ENCODE measurements around the gene CNTNAP5.

The CNTNAP5 gene

GRCh38 chr2:124171472-124172063 is 146.5 kb downstream of the CNTNAP5 start (continued):
- no peak for TF ChIP-seq ZNF8 (CRISPR knock-in tag; IDR thresholded peaks at IDR 0.05)

GRCh38 chr2:124178719-124179118 is 153.6 kb downstream of the CNTNAP5 start:
- TF ChIP-seq BACH2 (CRISPR knock-in tag; IDR thresholded peaks at IDR 0.05; ENCODE audit: borderline replicate concordance) (no peak), OSR1 (CRISPR knock-in tag; IDR thresholded peaks at IDR 0.05) (no peak), SNAI2 (CRISPR knock-in tag; IDR thresholded peaks at IDR 0.05) (no peak), ZNF565 (CRISPR knock-in tag; conservative IDR thresholded peaks at IDR 0.05; ENCODE audit: low read depth) (no peak), ZC3H10 (CRISPR knock-in tag; IDR thresholded peaks at IDR 0.05) (no peak), ISL1 (CRISPR knock-in tag; IDR thresholded peaks at IDR 0.05) (no peak), CREB5 (CRISPR knock-in tag; IDR thresholded peaks at IDR 0.05; ENCODE audit: low read depth) (no peak), ZFP3 (CRISPR knock-in tag; IDR thresholded peaks at IDR 0.05) (no peak)

GRCh38 chr2:124180635-124181034 is 155.5 kb downstream of the CNTNAP5 start:
- no peak for ATAC-seq

More at GRCh38 chr2:124178719-124179118, 153.6 kb downstream of the CNTNAP5 start:
- no peak for ATAC-seq

GRCh38 chr2:124186801-124187200 is 161.7 kb downstream of the CNTNAP5 start:
- no peak for TF ChIP-seq PPARA (CRISPR knock-in tag; IDR thresholded peaks at IDR 0.05; ENCODE audit: borderline replicate concordance)
- no peak for ATAC-seq

More at GRCh38 chr2:124180635-124181034, 155.5 kb downstream of the CNTNAP5 start:
- TF ChIP-seq ZFP3 (CRISPR knock-in tag; IDR thresholded peaks at IDR 0.05) (no peak), BACH2 (CRISPR knock-in tag; IDR thresholded peaks at IDR 0.05; ENCODE audit: borderline replicate concordance) (no peak), PPARA (CRISPR knock-in tag; IDR thresholded peaks at IDR 0.05; ENCODE audit: borderline replicate concordance) (no peak), OSR1 (CRISPR knock-in tag; IDR thresholded peaks at IDR 0.05) (no peak), ZFP30 (CRISPR knock-in tag; IDR thresholded peaks at IDR 0.05) (no peak), ISL1 (CRISPR knock-in tag; IDR thresholded peaks at IDR 0.05) (no peak), CSDC2 (CRISPR knock-in tag; IDR thresholded peaks at IDR 0.05) (no peak), ZC3H10 (CRISPR knock-in tag; IDR thresholded peaks at IDR 0.05) (no peak), POU6F1 (CRISPR knock-in tag; IDR thresholded peaks at IDR 0.05; ENCODE audit: borderline replicate concordance, low read depth) (no peak), ZNF565 (CRISPR knock-in tag; conservative IDR thresholded peaks at IDR 0.05; ENCODE audit: low read depth) (no peak), RARB (CRISPR knock-in tag; IDR thresholded peaks at IDR 0.05) (no peak), TSHZ2 (CRISPR knock-in tag; IDR thresholded peaks at IDR 0.05) (no peak)

GRCh38 chr2:124187948-124188347 is 162.9 kb downstream of the CNTNAP5 start:
- TF ChIP-seq ZFP30 (CRISPR knock-in tag; IDR thresholded peaks at IDR 0.05) (no peak), ZNF70 (CRISPR knock-in tag; IDR thresholded peaks at IDR 0.05) (no peak), OSR1 (CRISPR knock-in tag; IDR thresholded peaks at IDR 0.05) (no peak), ZC3H10 (CRISPR knock-in tag; IDR thresholded peaks at IDR 0.05) (no peak), TSHZ2 (CRISPR knock-in tag; IDR thresholded peaks at IDR 0.05) (no peak), ZNF565 (CRISPR knock-in tag; conservative IDR thresholded peaks at IDR 0.05; ENCODE audit: low read depth) (no peak), ZNF8 (CRISPR knock-in tag; IDR thresholded peaks at IDR 0.05) (no peak), BACH2 (CRISPR knock-in tag; IDR thresholded peaks at IDR 0.05; ENCODE audit: borderline replicate concordance) (no peak), PATZ1 (CRISPR knock-in tag; IDR thresholded peaks at IDR 0.05; ENCODE audit: borderline replicate concordance) (no peak)
- ATAC-seq: no peak

Data from SK-N-SH treated with all-trans-retinoic acid at 6 μM for 48 hours (cell line).